Measurements from ENCODE around the gene B3GALT5. TPM values are rescaled to one million over a fixed set of nuclear protein-coding genes. Genes with fewer than 3 reads are reported as not detected.

The B3GALT5 gene
- total RNA-seq, 1 donor from 2014 or later: 2.5 TPM

GRCh38 chr21:39666026-39666425 is 53.3 kb downstream of the B3GALT5 start:
- Histone ChIP-seq H3K4me1 (ENCODE audit: insufficient read depth, low read length) (peaks cover under 1% of the 10 kb centered on the region), H4K20me1 (ENCODE audit: insufficient read depth, low read length) (no peaks in the 10 kb centered on the region), H3K4me2 (ENCODE audit: low read length) (no peak overlapping the region), H3K27me3 (ENCODE audit: insufficient read depth, low read length) (no peaks in the 10 kb centered on the region), H3K4me3 (ENCODE audit: insufficient read depth, low read depth, low read length) (no peak overlapping the region), H3K9me3 (ENCODE audit: insufficient read depth, low read depth, low read length) (no peaks in the 10 kb centered on the region), H3K79me2 (ENCODE audit: insufficient read depth, low read length) (no peaks in the 10 kb centered on the region), H3K27ac (ENCODE audit: low read depth, low read length) (no peak overlapping the region), H3K9ac (ENCODE audit: low read length) (no peak overlapping the region), H3K36me3 (ENCODE audit: insufficient read depth, low read length) (no peaks in the 10 kb centered on the region), H2AFZ (ENCODE audit: low read depth, low read length) (no peak overlapping the region)
- no peak for TF ChIP-seq EZH2 (IDR thresholded peaks at IDR 0.05; ENCODE audit: insufficient read depth, low read length)
- no peak for TF ChIP-seq CTCF (IDR thresholded peaks at IDR 0.05; ENCODE audit: insufficient read depth, low read depth, low read length)
- peaks cover 4% of the 10 kb centered on the region for H3K27me3 Mint-ChIP-seq (ENCODE audit: low read depth, unreplicated experiment)
- no peak overlapping the region for H3K4me3 Mint-ChIP-seq (ENCODE audit: unreplicated experiment)
- peaks cover 3% of the 10 kb centered on the region for H3K4me1 Mint-ChIP-seq (ENCODE audit: low read depth, unreplicated experiment)
- FAIRE-seq (no peak), DNase-seq (ENCODE audit: low read depth) (no peak)
- H3K9me3 Mint-ChIP-seq (ENCODE audit: unreplicated experiment): peaks cover 4% of the 10 kb centered on the region
- H3K27ac Mint-ChIP-seq (ENCODE audit: unreplicated experiment): no peak overlapping the region
- peaks cover 16% of the 10 kb centered on the region for H3K36me3 Mint-ChIP-seq (ENCODE audit: low read depth, unreplicated experiment)

GRCh38 chr21:39666681-39667315 is 54.1 kb downstream of the B3GALT5 start:
- Histone ChIP-seq H3K36me3 (ENCODE audit: insufficient read depth, low read length) (no peaks in the 10 kb centered on the region), H3K4me3 (ENCODE audit: insufficient read depth, low read depth, low read length) (no peak overlapping the region), H3K4me1 (ENCODE audit: insufficient read depth, low read length) (no peaks in the 10 kb centered on the region), H3K27ac (ENCODE audit: low read depth, low read length) (no peak overlapping the region), H3K79me2 (ENCODE audit: insufficient read depth, low read length) (no peaks in the 10 kb centered on the region), H3K27me3 (ENCODE audit: insufficient read depth, low read length) (no peaks in the 10 kb centered on the region), H3K9ac (ENCODE audit: low read length) (no peak overlapping the region), H4K20me1 (ENCODE audit: insufficient read depth, low read length) (no peaks in the 10 kb centered on the region), H3K9me3 (ENCODE audit: insufficient read depth, low read depth, low read length) (no peaks in the 10 kb centered on the region), H3K4me2 (ENCODE audit: low read length) (no peak overlapping the region), H2AFZ (ENCODE audit: low read depth, low read length) (no peak overlapping the region)
- peaks cover 12% of the 10 kb centered on the region for H3K36me3 Mint-ChIP-seq (ENCODE audit: low read depth, unreplicated experiment)
- FAIRE-seq (no peak), DNase-seq (ENCODE audit: low read depth) (no peak)
- H3K9me3 Mint-ChIP-seq (ENCODE audit: unreplicated experiment): peaks cover 2% of the 10 kb centered on the region
- no peak overlapping the region for H3K27ac Mint-ChIP-seq (ENCODE audit: unreplicated experiment)
- no peak overlapping the region for H3K4me3 Mint-ChIP-seq (ENCODE audit: unreplicated experiment)
- peaks cover 3% of the 10 kb centered on the region for H3K4me1 Mint-ChIP-seq (ENCODE audit: low read depth, unreplicated experiment)
- TF ChIP-seq EZH2 (IDR thresholded peaks at IDR 0.05; ENCODE audit: insufficient read depth, low read length) (no peak), CTCF (IDR thresholded peaks at IDR 0.05; ENCODE audit: insufficient read depth, low read depth, low read length) (no peak)
- peaks cover 4% of the 10 kb centered on the region for H3K27me3 Mint-ChIP-seq (ENCODE audit: low read depth, unreplicated experiment)

GRCh38 chr21:39667353-39667891 is 54.7 kb downstream of the B3GALT5 start:
- Mint-ChIP-seq H3K27ac (ENCODE audit: unreplicated experiment) (no peak overlapping the region), H3K27me3 (ENCODE audit: low read depth, unreplicated experiment) (peaks cover 4% of the 10 kb centered on the region), H3K36me3 (ENCODE audit: low read depth, unreplicated experiment) (peaks cover 11% of the 10 kb centered on the region), H3K4me1 (ENCODE audit: low read depth, unreplicated experiment) (peaks cover 3% of the 10 kb centered on the region), H3K4me3 (ENCODE audit: unreplicated experiment) (no peak overlapping the region), H3K9me3 (ENCODE audit: unreplicated experiment) (peaks cover 2% of the 10 kb centered on the region)
- Histone ChIP-seq H3K4me2 (ENCODE audit: low read length) (no peak overlapping the region), H3K9me3 (ENCODE audit: insufficient read depth, low read depth, low read length) (no peaks in the 10 kb centered on the region), H4K20me1 (ENCODE audit: insufficient read depth, low read length) (no peaks in the 10 kb centered on the region), H3K27me3 (ENCODE audit: insufficient read depth, low read length) (no peaks in the 10 kb centered on the region), H3K9ac (ENCODE audit: low read length) (no peak overlapping the region), H2AFZ (ENCODE audit: low read depth, low read length) (no peak overlapping the region), H3K4me1 (ENCODE audit: insufficient read depth, low read length) (no peaks in the 10 kb centered on the region), H3K36me3 (ENCODE audit: insufficient read depth, low read length) (no peaks in the 10 kb centered on the region), H3K27ac (ENCODE audit: low read depth, low read length) (no peak overlapping the region), H3K4me3 (ENCODE audit: insufficient read depth, low read depth, low read length) (no peak overlapping the region), H3K79me2 (ENCODE audit: insufficient read depth, low read length) (no peaks in the 10 kb centered on the region)
- FAIRE-seq: no peak
- TF ChIP-seq CTCF (IDR thresholded peaks at IDR 0.05; ENCODE audit: insufficient read depth, low read depth, low read length) (no peak), EZH2 (IDR thresholded peaks at IDR 0.05; ENCODE audit: insufficient read depth, low read length) (no peak)
- no peak for DNase-seq (ENCODE audit: low read depth)
